AG09319 (cell line): ENCODE data around the gene CCDC124.
A peak's percentile ranks its signal among the peaks of the same experiment; 100 is the strongest.

Experiments used
- DNase-seq: peaks from one replicate; pipeline ENCODE4 v3.0.0-alpha.2; 2010; ENCODE audit warnings: low read depth; ENCODE audit errors: extremely low read depth
- CTCF ChIP-seq: IDR thresholded peaks from 2 replicates; pipeline ENCODE4 v1.5.1; 2011; ENCODE audit warnings: low read depth, mild to moderate bottlenecking, inconsistent platforms, low read length, moderate library complexity

Gene CCDC124

DNA sequence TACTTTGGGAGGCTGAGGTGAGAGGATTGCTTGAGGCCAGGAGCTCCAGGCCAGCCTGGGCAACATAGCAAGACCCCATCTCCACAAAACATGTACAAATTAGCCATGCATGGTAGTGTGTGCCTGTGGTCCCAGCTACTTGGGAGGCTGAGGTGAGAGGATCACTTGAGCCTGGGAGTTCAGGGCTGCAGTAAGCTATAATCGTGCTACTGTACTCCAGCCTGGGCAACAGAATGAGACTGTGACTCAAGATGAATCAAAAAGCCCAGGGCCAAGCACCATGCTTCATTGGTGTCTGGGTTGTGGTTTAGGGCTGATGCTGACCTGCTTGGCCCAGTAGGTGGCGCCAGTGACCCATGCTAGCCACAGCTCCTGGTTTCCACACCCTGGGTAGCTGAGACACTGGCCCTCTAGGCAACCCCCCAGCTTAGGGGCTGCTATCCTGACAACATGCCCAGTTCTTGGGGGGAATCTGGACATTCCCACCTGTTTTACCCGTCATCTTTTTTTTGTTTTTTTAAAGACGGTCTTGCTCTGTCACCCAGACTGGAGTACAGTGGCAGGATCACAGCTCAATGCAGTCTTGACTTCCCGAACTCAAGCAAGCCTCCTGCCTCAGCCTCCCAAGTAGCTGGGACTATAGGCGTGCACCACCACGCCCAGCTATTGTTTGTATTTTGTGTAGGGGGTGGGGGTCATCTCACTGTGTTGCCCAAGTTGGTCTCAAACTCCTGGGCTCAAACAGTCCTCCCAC lies 5.5 kb downstream of the CCDC124 start:
- TF ChIP-seq CTCF: peak; percentile 92
- DNase-seq: peak; percentile 52

DNA sequence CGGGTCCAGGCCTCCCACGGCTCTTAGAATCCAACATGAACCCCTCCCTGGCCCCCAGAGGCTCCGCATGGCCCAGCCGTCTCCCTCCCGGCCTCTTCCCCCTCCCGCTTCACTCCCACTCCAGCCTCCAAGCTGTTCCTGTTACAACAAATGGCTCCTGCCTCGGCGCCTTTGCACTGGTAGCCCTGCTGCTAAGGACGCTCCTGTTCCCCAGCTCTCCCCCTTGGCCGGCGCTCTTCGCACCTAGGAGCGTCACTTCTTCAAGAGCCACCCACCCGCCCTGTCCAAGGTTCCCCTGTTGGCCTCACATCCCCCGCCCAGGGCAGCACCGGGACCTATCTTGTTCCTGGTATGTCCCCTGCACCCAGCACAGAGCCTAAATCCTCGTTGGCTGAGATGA lies 9.4 kb downstream of the CCDC124 start:
- TF ChIP-seq CTCF: no peak
- DNase-seq: no peak

DNA sequence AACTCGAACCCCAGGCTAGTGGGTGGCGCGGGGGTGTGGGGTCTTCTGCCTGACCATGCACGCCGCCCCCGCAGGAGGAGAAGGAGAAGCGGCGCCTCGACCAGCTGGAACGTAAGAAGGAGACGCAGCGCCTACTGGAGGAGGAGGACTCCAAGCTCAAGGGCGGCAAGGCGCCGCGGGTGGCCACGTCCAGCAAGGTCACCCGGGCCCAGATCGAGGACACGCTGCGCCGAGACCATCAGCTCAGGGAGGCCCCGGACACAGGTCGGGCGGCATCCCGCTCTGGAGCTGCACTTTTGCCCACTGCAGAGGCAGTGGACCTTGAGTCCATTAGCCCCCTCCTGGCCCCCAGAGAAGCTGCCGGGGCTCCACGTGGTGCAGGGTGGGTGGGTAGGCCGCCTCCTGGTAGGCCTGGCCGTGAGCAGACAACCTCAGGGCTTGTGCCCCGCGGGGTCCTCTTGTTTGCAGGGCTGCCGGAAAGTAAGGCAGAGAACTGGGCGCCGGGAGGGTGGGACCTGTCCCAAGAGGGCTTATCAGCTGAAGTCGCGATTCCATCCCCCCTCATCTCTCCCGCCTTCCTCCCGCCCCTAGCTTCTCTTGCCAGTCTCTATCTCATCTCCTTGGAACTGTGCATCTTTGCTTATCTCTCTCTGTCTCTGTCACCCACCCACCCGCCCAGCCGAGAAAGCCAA lies 9.9 kb downstream of the CCDC124 start:
- DNase-seq: no peak
- no peak for TF ChIP-seq CTCF

DNA sequence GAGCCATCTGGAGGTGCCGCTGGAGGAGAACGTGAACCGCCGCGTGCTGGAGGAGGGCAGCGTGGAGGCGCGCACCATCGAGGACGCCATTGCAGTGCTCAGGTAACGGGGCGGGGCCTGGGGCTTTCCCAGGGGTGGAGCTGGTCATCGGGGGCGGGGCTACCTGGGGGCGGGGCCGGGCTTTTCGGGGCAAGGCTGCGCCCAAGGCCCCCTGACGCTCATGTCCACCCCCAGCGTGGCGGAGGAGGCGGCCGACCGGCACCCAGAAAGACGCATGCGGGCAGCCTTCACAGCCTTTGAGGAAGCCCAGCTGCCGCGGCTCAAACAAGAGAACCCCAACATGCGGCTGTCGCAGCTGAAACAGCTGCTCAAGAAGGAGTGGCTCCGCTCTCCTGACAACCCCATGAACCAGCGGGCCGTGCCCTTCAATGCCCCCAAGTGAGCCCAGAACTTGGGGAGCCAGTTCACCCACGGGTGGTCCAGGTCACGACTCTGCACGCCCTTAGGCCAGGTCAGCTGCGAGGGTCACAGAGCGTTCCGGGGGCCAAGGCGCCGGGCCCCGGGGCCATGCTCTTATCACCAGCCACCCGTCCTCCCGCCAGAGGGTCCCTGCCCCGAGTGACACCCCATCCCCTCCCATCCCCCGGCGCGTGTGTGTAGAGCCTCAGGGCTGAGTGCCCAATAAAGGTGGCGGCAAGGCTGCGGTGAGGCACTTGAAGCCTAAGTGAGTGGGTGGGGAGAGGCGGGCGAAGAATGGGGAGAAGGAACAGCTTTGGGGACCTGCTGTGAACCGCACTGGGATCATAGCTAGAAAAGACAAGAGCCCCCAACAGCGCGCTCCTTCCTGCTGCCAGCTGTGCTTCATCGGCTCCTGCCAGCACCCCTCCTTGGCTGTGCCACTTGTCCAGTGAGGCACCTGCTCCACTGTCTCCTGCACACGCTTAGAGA lies 10.7 kb downstream of the CCDC124 start:
- no peak for TF ChIP-seq CTCF
- no peak for DNase-seq

- DNase-seq: peak; percentile 36
- TF ChIP-seq CTCF: no peak
Measured at GRCh38 chr19:17944301-17944700, 11.5 kb downstream of the CCDC124 start.

DNA sequence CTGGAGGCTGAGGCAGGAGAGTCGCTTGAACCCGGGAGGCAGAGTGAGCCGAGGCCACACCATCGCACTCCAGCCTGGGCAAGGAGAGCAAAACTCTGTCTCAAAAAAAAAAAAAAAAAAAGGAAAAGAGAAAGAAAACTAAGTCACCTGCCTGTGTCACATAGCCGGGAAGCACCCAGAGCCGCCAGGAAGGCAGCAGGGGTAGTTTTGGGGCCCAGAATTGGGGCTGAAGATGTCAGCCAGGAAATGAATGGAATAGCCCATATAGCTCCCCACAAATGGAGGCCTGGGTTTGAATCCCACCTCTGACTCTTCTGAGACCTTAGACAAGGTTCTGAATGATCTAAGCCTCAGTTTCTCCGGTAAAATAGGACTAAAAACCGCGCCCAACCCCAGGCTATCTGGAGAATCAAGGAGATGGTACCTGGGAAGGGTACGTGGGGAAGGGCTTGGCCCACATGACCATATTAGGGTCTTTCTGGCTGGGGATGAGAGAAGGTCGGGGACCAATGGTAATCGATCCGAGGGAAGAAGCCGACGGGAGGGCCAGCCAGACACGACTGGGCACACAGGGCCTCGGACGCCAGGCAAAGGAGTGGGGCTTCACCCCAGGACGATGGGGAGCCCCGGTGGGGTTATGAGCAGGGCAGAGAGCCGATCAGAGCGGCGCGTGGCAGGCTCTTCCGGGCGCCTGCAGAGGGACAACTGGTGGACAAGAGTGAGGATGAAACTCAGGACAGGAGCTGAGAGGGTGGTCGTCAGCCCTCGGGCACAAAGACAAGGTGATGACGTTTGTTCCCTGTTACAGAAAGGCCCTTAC lies 14.4 kb downstream of the CCDC124 start:
- TF ChIP-seq CTCF: no peak; the same call in 1 of the 2 replicates

More for the DNA sequence above, 14.4 kb downstream of the CCDC124 start:
- DNase-seq: no peak
